ENCODE measurements around the gene ZNF784. TPM values are rescaled to one million over a fixed set of nuclear protein-coding genes. Genes with fewer than 3 reads are reported as not detected.

The ZNF784 gene
- total RNA-seq, 1 experiment from 2014 or later = 10.2 TPM

- POLR2A ChIA-PET = no interaction called here
- H3K27me3 ChIP-seq (replicated peaks; ENCODE audit: control insufficient read depth, insufficient read depth, low read length) = no peaks in the 10 kb centered on the region
- no TSS peak for BruUV-seq (replicated peaks)
- H3K4me3 ChIP-seq (ENCODE audit: low read depth, low read length) = no peak overlapping the region
- H3K36me3 Mint-ChIP-seq (ENCODE audit: insufficient read depth, unreplicated experiment) = peaks cover 65% of the 10 kb centered on the region
- no peaks in the 10 kb centered on the region for H3K9me3 Mint-ChIP-seq (ENCODE audit: unreplicated experiment)
- H3K4me3 Mint-ChIP-seq (ENCODE audit: unreplicated experiment) = no peak overlapping the region
- H3K4me1 ChIP-seq = peaks cover 6% of the 10 kb centered on the region; the same call in 1 of the 2 replicates
- no peak for TF ChIP-seq CTCF (IDR thresholded peaks at IDR 0.05; ENCODE audit: insufficient read depth in 1 of 2, low read depth in 1 of 2, low read length in 1 of 2, severe bottlenecking in 1 of 2, unreplicated experiment in 1 of 2)
- peaks cover 15% of the 10 kb centered on the region for H3K36me3 ChIP-seq (ENCODE audit: control insufficient read depth, insufficient read depth, low read length)
- intact Hi-C loops (cut with micrococcal nuclease; ENCODE audit: unreplicated experiment) = no loop called here
- no peaks in the 10 kb centered on the region for H3K27me3 Mint-ChIP-seq (ENCODE audit: insufficient read depth, unreplicated experiment)
- no peaks in the 10 kb centered on the region for H3K9me3 ChIP-seq
- H3K27ac Mint-ChIP-seq (ENCODE audit: unreplicated experiment) = peak overlapping the region; percentile 62
- DNase-seq = no peak
- peaks cover 28% of the 10 kb centered on the region for H3K4me1 Mint-ChIP-seq (ENCODE audit: low read depth, unreplicated experiment)
- CTCF ChIA-PET = no interaction called here
Measured at GRCh38 chr19:55660404-55660803, 36.0 kb upstream of the ZNF784 start.

- DNase-seq = no peak
- no peaks in the 10 kb centered on the region for H3K27me3 ChIP-seq (replicated peaks; ENCODE audit: control insufficient read depth, insufficient read depth, low read length)
- no peaks in the 10 kb centered on the region for H3K9me3 Mint-ChIP-seq (ENCODE audit: unreplicated experiment)
- POLR2A ChIA-PET = no interaction called here
- intact Hi-C loops (cut with micrococcal nuclease; ENCODE audit: unreplicated experiment) = loop anchor here (10.0 kb wide), 1 partner anchor 485 kb away; the partner anchor contains the start of gene ZNF444
- BruUV-seq (replicated peaks) = no TSS peak
- peaks cover 65% of the 10 kb centered on the region for H3K36me3 Mint-ChIP-seq (ENCODE audit: insufficient read depth, unreplicated experiment)
- no peak for TF ChIP-seq CTCF (IDR thresholded peaks at IDR 0.05; ENCODE audit: insufficient read depth in 1 of 2, low read depth in 1 of 2, low read length in 1 of 2, severe bottlenecking in 1 of 2, unreplicated experiment in 1 of 2)
- peaks cover 6% of the 10 kb centered on the region; the same call in 1 of the 2 replicates for H3K4me1 ChIP-seq
- no peak overlapping the region for H3K4me3 ChIP-seq (ENCODE audit: low read depth, low read length)
- peaks cover 15% of the 10 kb centered on the region for H3K36me3 ChIP-seq (ENCODE audit: control insufficient read depth, insufficient read depth, low read length)
- no peaks in the 10 kb centered on the region for H3K27me3 Mint-ChIP-seq (ENCODE audit: insufficient read depth, unreplicated experiment)
- no peaks in the 10 kb centered on the region for H3K9me3 ChIP-seq
- peaks cover 28% of the 10 kb centered on the region for H3K4me1 Mint-ChIP-seq (ENCODE audit: low read depth, unreplicated experiment)
- H3K27ac Mint-ChIP-seq (ENCODE audit: unreplicated experiment) = peak overlapping the region; percentile 62
- CTCF ChIA-PET = interaction anchor here (0.6 kb wide), 1 partner anchor 11 kb away, joined by 4 read pairs; no protein-coding TSS in a partner anchor
- peak overlapping the region; percentile 45 for H3K4me3 Mint-ChIP-seq (ENCODE audit: unreplicated experiment)
Measured at GRCh38 chr19:55659822-55660221, 35.5 kb upstream of the ZNF784 start.

GRCh38 chr19:55658846-55659459 is 34.6 kb upstream of the ZNF784 start:
- Mint-ChIP-seq H3K9me3 (ENCODE audit: unreplicated experiment) (no peaks in the 10 kb centered on the region), H3K27ac (ENCODE audit: unreplicated experiment) (peak overlapping the region; percentile 62), H3K4me3 (ENCODE audit: unreplicated experiment) (peak overlapping the region; percentile 45), H3K36me3 (ENCODE audit: insufficient read depth, unreplicated experiment) (peaks cover 65% of the 10 kb centered on the region), H3K4me1 (ENCODE audit: low read depth, unreplicated experiment) (peaks cover 28% of the 10 kb centered on the region), H3K27me3 (ENCODE audit: insufficient read depth, unreplicated experiment) (no peaks in the 10 kb centered on the region)
- BruUV-seq (replicated peaks) = no TSS peak
- ChIA-PET POLR2A (no interaction called here), CTCF (interaction anchor here (0.6 kb wide), 1 partner anchor 12 kb away, joined by 4 read pairs; no protein-coding TSS in a partner anchor)
- DNase-seq = no peak
- Histone ChIP-seq H3K4me3 (ENCODE audit: low read depth, low read length) (no peak overlapping the region), H3K9me3 (no peaks in the 10 kb centered on the region), H3K4me1 (peaks cover 6% of the 10 kb centered on the region; the same call in 1 of the 2 replicates), H3K27me3 (replicated peaks; ENCODE audit: control insufficient read depth, insufficient read depth, low read length) (no peaks in the 10 kb centered on the region), H3K36me3 (ENCODE audit: control insufficient read depth, insufficient read depth, low read length) (peaks cover 11% of the 10 kb centered on the region)
- TF ChIP-seq CTCF (IDR thresholded peaks at IDR 0.05; ENCODE audit: insufficient read depth in 1 of 2, low read depth in 1 of 2, low read length in 1 of 2, severe bottlenecking in 1 of 2, unreplicated experiment in 1 of 2) = no peak
- intact Hi-C loops (cut with micrococcal nuclease; ENCODE audit: unreplicated experiment) = loop anchor here (10.0 kb wide), 1 partner anchor 486 kb away; the partner anchor contains the start of gene ZNF444

All from Caco-2 (cell line).